ENCODE data around the gene SH3BGRL3. TPM values are rescaled to one million over a fixed set of nuclear protein-coding genes. Genes with fewer than 3 reads are reported as not detected.

SH3BGRL3 gene
- polyA plus RNA-seq, 1 donor from 2014 or later, result 12.8 TPM

DNA sequence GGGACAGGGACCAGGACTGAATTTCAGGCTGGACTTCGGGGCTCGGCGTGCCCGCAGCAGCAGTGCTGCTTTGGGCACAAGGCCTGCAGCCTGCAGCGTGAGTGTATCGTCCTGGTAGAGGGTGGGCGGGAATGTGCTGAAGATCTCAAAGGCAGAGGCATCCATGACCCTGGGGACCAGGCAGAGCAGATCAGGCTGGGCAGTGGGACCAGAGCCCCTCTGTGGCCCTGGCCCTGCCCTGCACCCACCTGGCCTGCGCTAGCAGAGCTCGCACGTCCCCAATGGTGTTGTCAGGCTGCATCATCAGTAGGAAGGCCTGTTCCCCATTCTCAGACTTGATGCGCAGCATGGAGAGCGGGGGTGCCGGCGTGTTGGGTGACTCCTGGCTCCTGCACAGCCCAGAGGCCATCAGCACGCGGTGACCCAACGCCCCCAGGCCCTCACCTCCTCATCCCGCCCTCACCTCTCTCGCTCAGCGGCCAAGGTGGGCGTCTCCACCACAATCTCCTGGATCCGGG lies 2.6 kb downstream of the SH3BGRL3 start:
- H3F3A ChIP-seq (ENCODE audit: insufficient read depth, low read length, poor library complexity, severe bottlenecking), result no peaks in the 10 kb centered on the region
- no peaks in the 10 kb centered on the region for H3K27me3 ChIP-seq (ENCODE audit: insufficient read depth, low read depth, low read length)
- H3K27ac ChIP-seq (ENCODE audit: low read length), result no peak overlapping the region
- no peak overlapping the region for H2AFZ ChIP-seq (ENCODE audit: low read depth, low read length)
- no peak for TF ChIP-seq MXI1 (conservative IDR thresholded peaks at IDR 0.05; ENCODE audit: poor library complexity, severe bottlenecking)
- TF ChIP-seq RAD21 (conservative IDR thresholded peaks at IDR 0.05), result no peak
- TF ChIP-seq EP300 (conservative IDR thresholded peaks at IDR 0.05; ENCODE audit: poor library complexity, severe bottlenecking), result no peak
- no peak for TF ChIP-seq SMC3 (conservative IDR thresholded peaks at IDR 0.05; ENCODE audit: poor library complexity)
- TF ChIP-seq TAF1 (IDR thresholded peaks at IDR 0.05; ENCODE audit: low read depth), result no peak
- H3K9me2 ChIP-seq (ENCODE audit: insufficient read depth, low read length), result no peaks in the 10 kb centered on the region
- H3K4me2 ChIP-seq (ENCODE audit: low read length), result no peak overlapping the region
- no peaks in the 10 kb centered on the region for H4K20me1 ChIP-seq (ENCODE audit: insufficient read depth)
- H3K9me3 ChIP-seq (ENCODE audit: low read length), result no peaks in the 10 kb centered on the region
- H3K4me3 ChIP-seq (ENCODE audit: low read length), result no peak overlapping the region
- H3K36me3 ChIP-seq (ENCODE audit: insufficient read depth, low read length), result no peaks in the 10 kb centered on the region
- peaks cover 5% of the 10 kb centered on the region for H3K79me2 ChIP-seq (replicated peaks; ENCODE audit: insufficient read depth, low read length)
- H3K9ac ChIP-seq (ENCODE audit: low read length), result no peak overlapping the region

DNA sequence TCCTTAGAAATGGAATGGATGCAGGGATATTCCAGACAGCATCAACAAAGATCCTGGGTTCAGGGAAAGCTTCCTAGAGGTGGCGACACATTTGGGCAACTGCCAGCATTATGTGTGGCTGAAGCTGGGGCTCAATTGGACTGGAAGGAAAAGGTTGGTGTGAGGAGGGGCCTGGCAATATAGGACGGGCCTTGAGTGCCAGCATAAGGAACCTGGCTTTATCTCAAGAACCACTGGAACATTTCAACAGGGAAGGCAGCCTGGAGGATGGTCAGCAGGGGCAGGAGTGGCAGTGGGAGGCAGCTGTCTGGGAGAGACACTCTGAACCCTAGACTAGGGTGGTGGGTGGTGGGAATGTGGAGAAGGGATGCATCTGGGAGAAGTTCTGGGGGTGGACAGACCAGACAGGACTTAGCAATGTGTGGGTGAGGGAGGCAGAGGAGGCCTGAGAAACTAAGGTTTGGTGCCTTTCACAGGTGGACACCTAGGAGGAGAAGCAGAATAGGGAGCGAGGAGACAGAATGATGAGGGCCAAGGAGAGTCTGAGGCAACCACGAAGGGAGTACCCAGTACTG lies 3.5 kb downstream of the SH3BGRL3 start:
- Histone ChIP-seq H3K9me3 (ENCODE audit: low read length) (no peaks in the 10 kb centered on the region), H3K4me3 (ENCODE audit: low read length) (no peak overlapping the region), H3K79me2 (replicated peaks; ENCODE audit: insufficient read depth, low read length) (peaks cover 5% of the 10 kb centered on the region), H3K9me2 (ENCODE audit: insufficient read depth, low read length) (no peaks in the 10 kb centered on the region), H3K9ac (ENCODE audit: low read length) (no peak overlapping the region), H2AFZ (ENCODE audit: low read depth, low read length) (no peak overlapping the region), H3K27ac (ENCODE audit: low read length) (no peak overlapping the region), H3K27me3 (ENCODE audit: insufficient read depth, low read depth, low read length) (no peaks in the 10 kb centered on the region), H3K4me2 (ENCODE audit: low read length) (no peak overlapping the region), H4K20me1 (ENCODE audit: insufficient read depth) (no peaks in the 10 kb centered on the region), H3F3A (ENCODE audit: insufficient read depth, low read length, poor library complexity, severe bottlenecking) (no peaks in the 10 kb centered on the region), H3K36me3 (ENCODE audit: insufficient read depth, low read length) (no peaks in the 10 kb centered on the region)
- TF ChIP-seq EZH2 (IDR thresholded peaks at IDR 0.05; ENCODE audit: borderline replicate concordance, insufficient read depth, low read length, poor library complexity, severe bottlenecking) (no peak), EP300 (conservative IDR thresholded peaks at IDR 0.05; ENCODE audit: poor library complexity, severe bottlenecking) (no peak), TAF1 (IDR thresholded peaks at IDR 0.05; ENCODE audit: low read depth) (no peak), MXI1 (conservative IDR thresholded peaks at IDR 0.05; ENCODE audit: poor library complexity, severe bottlenecking) (no peak), RAD21 (conservative IDR thresholded peaks at IDR 0.05) (no peak), POLR2AphosphoS5 (IDR thresholded peaks at IDR 0.05) (no peak), SMC3 (conservative IDR thresholded peaks at IDR 0.05; ENCODE audit: poor library complexity) (no peak)
- TF ChIP-seq, protein P1, sequence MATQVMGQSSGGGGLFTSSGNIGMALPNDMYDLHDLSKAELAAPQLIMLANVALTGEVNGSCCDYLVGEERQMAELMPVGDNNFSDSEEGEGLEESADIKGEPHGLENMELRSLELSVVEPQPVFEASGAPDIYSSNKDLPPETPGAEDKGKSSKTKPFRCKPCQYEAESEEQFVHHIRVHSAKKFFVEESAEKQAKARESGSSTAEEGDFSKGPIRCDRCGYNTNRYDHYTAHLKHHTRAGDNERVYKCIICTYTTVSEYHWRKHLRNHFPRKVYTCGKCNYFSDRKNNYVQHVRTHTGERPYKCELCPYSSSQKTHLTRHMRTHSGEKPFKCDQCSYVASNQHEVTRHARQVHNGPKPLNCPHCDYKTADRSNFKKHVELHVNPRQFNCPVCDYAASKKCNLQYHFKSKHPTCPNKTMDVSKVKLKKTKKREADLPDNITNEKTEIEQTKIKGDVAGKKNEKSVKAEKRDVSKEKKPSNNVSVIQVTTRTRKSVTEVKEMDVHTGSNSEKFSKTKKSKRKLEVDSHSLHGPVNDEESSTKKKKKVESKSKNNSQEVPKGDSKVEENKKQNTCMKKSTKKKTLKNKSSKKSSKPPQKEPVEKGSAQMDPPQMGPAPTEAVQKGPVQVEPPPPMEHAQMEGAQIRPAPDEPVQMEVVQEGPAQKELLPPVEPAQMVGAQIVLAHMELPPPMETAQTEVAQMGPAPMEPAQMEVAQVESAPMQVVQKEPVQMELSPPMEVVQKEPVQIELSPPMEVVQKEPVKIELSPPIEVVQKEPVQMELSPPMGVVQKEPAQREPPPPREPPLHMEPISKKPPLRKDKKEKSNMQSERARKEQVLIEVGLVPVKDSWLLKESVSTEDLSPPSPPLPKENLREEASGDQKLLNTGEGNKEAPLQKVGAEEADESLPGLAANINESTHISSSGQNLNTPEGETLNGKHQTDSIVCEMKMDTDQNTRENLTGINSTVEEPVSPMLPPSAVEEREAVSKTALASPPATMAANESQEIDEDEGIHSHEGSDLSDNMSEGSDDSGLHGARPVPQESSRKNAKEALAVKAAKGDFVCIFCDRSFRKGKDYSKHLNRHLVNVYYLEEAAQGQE (IDR thresholded peaks at IDR 0.05; ENCODE audit: borderline replicate concordance), result no peak
- TF ChIP-seq, protein P2, sequence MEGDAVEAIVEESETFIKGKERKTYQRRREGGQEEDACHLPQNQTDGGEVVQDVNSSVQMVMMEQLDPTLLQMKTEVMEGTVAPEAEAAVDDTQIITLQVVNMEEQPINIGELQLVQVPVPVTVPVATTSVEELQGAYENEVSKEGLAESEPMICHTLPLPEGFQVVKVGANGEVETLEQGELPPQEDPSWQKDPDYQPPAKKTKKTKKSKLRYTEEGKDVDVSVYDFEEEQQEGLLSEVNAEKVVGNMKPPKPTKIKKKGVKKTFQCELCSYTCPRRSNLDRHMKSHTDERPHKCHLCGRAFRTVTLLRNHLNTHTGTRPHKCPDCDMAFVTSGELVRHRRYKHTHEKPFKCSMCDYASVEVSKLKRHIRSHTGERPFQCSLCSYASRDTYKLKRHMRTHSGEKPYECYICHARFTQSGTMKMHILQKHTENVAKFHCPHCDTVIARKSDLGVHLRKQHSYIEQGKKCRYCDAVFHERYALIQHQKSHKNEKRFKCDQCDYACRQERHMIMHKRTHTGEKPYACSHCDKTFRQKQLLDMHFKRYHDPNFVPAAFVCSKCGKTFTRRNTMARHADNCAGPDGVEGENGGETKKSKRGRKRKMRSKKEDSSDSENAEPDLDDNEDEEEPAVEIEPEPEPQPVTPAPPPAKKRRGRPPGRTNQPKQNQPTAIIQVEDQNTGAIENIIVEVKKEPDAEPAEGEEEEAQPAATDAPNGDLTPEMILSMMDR (IDR thresholded peaks at IDR 0.05; ENCODE audit: poor library complexity, severe bottlenecking), result no peak
